ENCODE data around the gene ZMYND8.

DNA sequence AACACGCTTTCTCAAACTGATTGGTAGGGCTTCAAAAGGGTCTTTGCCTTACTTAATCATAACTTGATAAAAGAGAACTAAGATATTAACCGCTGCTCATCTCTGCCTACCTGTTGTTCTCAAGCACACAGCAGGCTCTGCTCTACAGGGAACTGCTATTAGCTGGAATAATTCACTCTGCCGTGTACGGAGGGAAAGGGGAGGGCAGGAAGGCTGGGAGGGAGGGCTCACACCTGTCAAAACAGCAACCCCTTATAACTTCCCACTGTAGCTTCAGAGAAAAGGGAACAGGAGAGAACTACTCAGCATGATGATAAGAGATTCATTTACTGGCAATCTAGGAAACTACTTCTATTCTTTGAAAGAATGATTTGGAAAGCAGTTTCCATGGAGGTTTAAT is 75.1 kb downstream of the ZMYND8 start:
- TF ChIP-seq CTCF (conservative IDR thresholded peaks at IDR 0.05 in 1 of 2, IDR thresholded peaks at IDR 0.05 in 1 of 2; ENCODE audit: low read depth in 1 of 2, low read length in 2 of 2) (no peak), EZH2 (IDR thresholded peaks at IDR 0.05; ENCODE audit: low read length, missing control alignments) (no peak)
